B cell (primary cell): ENCODE measurements around the gene FEM1C. TPM values are rescaled to one million over a fixed set of nuclear protein-coding genes. Genes with fewer than 3 reads are reported as not detected.

ENCODE experiments used
- ATAC-seq: fragments of 200-7000 bp; cut with Tn5 transposase; one replicate; pipeline ENCODE4 v1.10.0; 2021; ENCODE audit warnings: low read depth, mild to moderate bottlenecking, moderate number of reproducible peaks, moderate library complexity
- CTCF ChIA-PET: fragments of 350-600 bp; sonication (Branson Sonifier 250); formaldehyde crosslinking; loops from one replicate; lab custom pipeline; 2021; ENCODE audit warnings: antibody characterized with exemption, inconsistent platforms; lab: Charles Lee
- POLR2A ChIA-PET: fragments of 350-600 bp; sonication (Branson Sonifier 250); formaldehyde crosslinking; loops from one replicate; lab custom pipeline; 2021; ENCODE audit warnings: antibody characterized with exemption; lab: Charles Lee
- DNase-seq: peaks from one replicate; pipeline ENCODE4 v3.0.0; 2013
- H2AFZ ChIP-seq: 2 replicates; pipeline ENCODE4 v1.6.1; 2012; ENCODE audit warnings: mild to moderate bottlenecking, low read depth, low read length; ENCODE audit not compliant: insufficient read depth, poor library complexity, severe bottlenecking
- H3K27ac ChIP-seq, 2 donors: 1 replicate in 1 of 2; 2 replicates in 1 of 2; pipeline ENCODE4 v1.5.1; 2012 to 2013; ENCODE audit warnings: low read length in 2 of 2, mild to moderate bottlenecking in 2 of 2, moderate library complexity in 1 of 2
- H3K27me3 ChIP-seq, 4 experiments: fragments of 200-600 bp in 1 of 4; sonication (generic) in 1 of 4; replicated peaks in 1 of 4; 1 replicate in 2 of 4; 2 replicates in 2 of 4; pipeline versions ENCODE4 v1.6.1 to v1.7.0; 2013 to 2016; ENCODE audit warnings: low read length in 3 of 4, mild to moderate bottlenecking in 2 of 4, mixed read lengths in 1 of 4, moderate library complexity in 1 of 4; ENCODE audit not compliant: insufficient read depth in 4 of 4, control insufficient read depth in 3 of 4; ENCODE audit errors: control extremely low read depth in 1 of 4
- H3K36me3 ChIP-seq, 2 experiments: replicated peaks in 1 of 2; 1 replicate in 1 of 2; 2 replicates in 1 of 2; pipeline versions ENCODE4 v1.6.1 to v1.7.1; 2013; ENCODE audit warnings: low read length in 1 of 2; ENCODE audit not compliant: insufficient read depth in 2 of 2, control insufficient read depth in 1 of 2; ENCODE audit errors: control extremely low read depth in 1 of 2, extremely low read depth in 1 of 2
- H3K4me1 ChIP-seq, 2 donors: fragments of 200-600 bp in 1 of 2; sonication (generic) in 1 of 2; 1 replicate in 1 of 2; 2 replicates in 1 of 2; pipeline versions ENCODE4 v1.5.1 to v1.6.1; 2013 to 2017; ENCODE audit warnings: low read length in 2 of 2; ENCODE audit not compliant: control insufficient read depth in 2 of 2, insufficient read depth in 2 of 2
- H3K4me2 ChIP-seq: replicated peaks from 2 replicates; pipeline ENCODE3; 2012; ENCODE audit warnings: mild to moderate bottlenecking, low read depth, low read length; ENCODE audit not compliant: poor library complexity, severe bottlenecking
- H3K4me3 ChIP-seq, 5 experiments: fragments of 200-600 bp in 1 of 5; sonication (generic) in 1 of 5; 1 replicate in 3 of 5; 2 replicates in 2 of 5; pipeline versions ENCODE4 v1.5.1 to v1.7.0; 2011 to 2016; ENCODE audit warnings: low read length in 4 of 5, mild to moderate bottlenecking in 4 of 5, low read depth in 2 of 5, control low read depth in 1 of 5, moderate library complexity in 1 of 5; ENCODE audit not compliant: insufficient read depth in 1 of 5; ENCODE audit errors: control extremely low read depth in 1 of 5, extremely low read depth in 1 of 5
- H3K79me2 ChIP-seq: fragments of 200-600 bp; sonication (generic); one replicate; pipeline ENCODE4 v1.6.0; 2016; ENCODE audit warnings: low read length; ENCODE audit not compliant: control insufficient read depth, insufficient read depth
- H3K9ac ChIP-seq: fragments of 200-600 bp; sonication (generic); 2 replicates; pipeline ENCODE4 v1.6.1; 2017; ENCODE audit warnings: mild to moderate bottlenecking, low read length, moderate library complexity
- H3K9me3 ChIP-seq, 3 donors: one replicate each; pipeline versions ENCODE4 v1.6.1 to v1.7.1; 2013; ENCODE audit warnings: low read length in 2 of 3; ENCODE audit not compliant: control insufficient read depth in 2 of 3, insufficient read depth in 1 of 3; ENCODE audit errors: control extremely low read depth in 1 of 3
- H4K20me1 ChIP-seq: 2 replicates; pipeline ENCODE4 v1.6.0; 2012; ENCODE audit warnings: mild to moderate bottlenecking, low read length; ENCODE audit not compliant: insufficient read depth, control insufficient read depth, poor library complexity, severe bottlenecking
- H3K27ac Mint-ChIP-seq: one replicate; pipeline ENCODE4 v1.8.0; 2021; ENCODE audit warnings: mixed read lengths
- H3K27me3 Mint-ChIP-seq: one replicate; pipeline ENCODE4 v1.8.0; 2021; ENCODE audit warnings: mixed read lengths
- H3K4me1 Mint-ChIP-seq: one replicate; pipeline ENCODE4 v1.8.0; 2021; ENCODE audit warnings: mixed read lengths
- H3K4me3 Mint-ChIP-seq: one replicate; pipeline ENCODE4 v1.8.0; 2021; ENCODE audit warnings: mixed read lengths
- H3K9me3 Mint-ChIP-seq: one replicate; pipeline ENCODE4 v1.8.0; 2022; ENCODE audit warnings: mixed read lengths; ENCODE audit not compliant: insufficient read depth
- EZH2 ChIP-seq: IDR thresholded peaks from 2 replicates; pipeline ENCODE4 v1.6.1; 2012; ENCODE audit warnings: borderline replicate concordance, low read depth, mild to moderate bottlenecking, moderate library complexity, low read length; ENCODE audit not compliant: insufficient read depth, poor library complexity, severe bottlenecking
- WGBS: methylation state at CpG from one replicate; pipeline ENCODE4 v1.1.5; 2013; ENCODE audit warnings: missing lambda C conversion rate; ENCODE audit not compliant: insufficient coverage; 5-methylcytosine and 5-hydroxymethylcytosine counted together
- intact Hi-C: fragments of 100-400 bp; cut with micrococcal nuclease; formaldehyde crosslinking; loops from one replicate; pipeline ENCODE4 v1.10.0; 2022
- polyA plus RNA-seq: library from polyadenylated mRNA; depleted of rRNA; stranded (reverse); fragments of >200 nt; gene quantifications from 2 replicates; pipeline ENCODE4 v1.2.3, GENCODE V29; 2012
- total RNA-seq, 2 donors: library from RNA; stranded (reverse); fragments of 120-200 nt in 1 of 2; gene quantifications; 1 replicate in 1 of 2; 2 replicates in 1 of 2; pipeline versions ENCODE4 v1.2.3 to v1.2.4, GENCODE V29; 2013 to 2022
- TF ChIP-seq, protein P1 (sequence below): fragments of 200-600 bp; IDR thresholded peaks from one replicate; pipeline ENCODE4 v1.8.0; 2022; ENCODE audit warnings: antibody characterized with exemption, mild to moderate bottlenecking

Gene FEM1C
- total and polyA plus RNA-seq, 2 donors (not counting 1 experiment from before 2014, with no cell fraction given), result 14.9 to 18.7 TPM

GRCh38 chr5:115478281-115478680, 66.3 kb downstream of the FEM1C start:
- TF ChIP-seq, protein P1, sequence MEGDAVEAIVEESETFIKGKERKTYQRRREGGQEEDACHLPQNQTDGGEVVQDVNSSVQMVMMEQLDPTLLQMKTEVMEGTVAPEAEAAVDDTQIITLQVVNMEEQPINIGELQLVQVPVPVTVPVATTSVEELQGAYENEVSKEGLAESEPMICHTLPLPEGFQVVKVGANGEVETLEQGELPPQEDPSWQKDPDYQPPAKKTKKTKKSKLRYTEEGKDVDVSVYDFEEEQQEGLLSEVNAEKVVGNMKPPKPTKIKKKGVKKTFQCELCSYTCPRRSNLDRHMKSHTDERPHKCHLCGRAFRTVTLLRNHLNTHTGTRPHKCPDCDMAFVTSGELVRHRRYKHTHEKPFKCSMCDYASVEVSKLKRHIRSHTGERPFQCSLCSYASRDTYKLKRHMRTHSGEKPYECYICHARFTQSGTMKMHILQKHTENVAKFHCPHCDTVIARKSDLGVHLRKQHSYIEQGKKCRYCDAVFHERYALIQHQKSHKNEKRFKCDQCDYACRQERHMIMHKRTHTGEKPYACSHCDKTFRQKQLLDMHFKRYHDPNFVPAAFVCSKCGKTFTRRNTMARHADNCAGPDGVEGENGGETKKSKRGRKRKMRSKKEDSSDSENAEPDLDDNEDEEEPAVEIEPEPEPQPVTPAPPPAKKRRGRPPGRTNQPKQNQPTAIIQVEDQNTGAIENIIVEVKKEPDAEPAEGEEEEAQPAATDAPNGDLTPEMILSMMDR, result no peak
- WGBS, result no CpG with 5 or more reads among the region's 2 CpGs
- H3K4me3 ChIP-seq, result no peak overlapping the region
- no peak for ATAC-seq
- H3K4me2 ChIP-seq, result no peak overlapping the region
- no peaks in the 10 kb centered on the region for H3K36me3 ChIP-seq
- DNase-seq, result no peak
- H3K79me2 ChIP-seq, result no peaks in the 10 kb centered on the region
- Mint-ChIP-seq H3K4me3 (no peak overlapping the region), H3K27me3 (peaks cover 8% of the 10 kb centered on the region), H3K4me1 (peaks cover 3% of the 10 kb centered on the region), H3K27ac (no peak overlapping the region), H3K9me3 (no peaks in the 10 kb centered on the region)
- no peak overlapping the region for H2AFZ ChIP-seq
- CTCF ChIA-PET, result no interaction called here
- no peaks in the 10 kb centered on the region for H4K20me1 ChIP-seq
- H3K9ac ChIP-seq, result no peak overlapping the region
- intact Hi-C loops, result no loop called here
- no peak overlapping the region for H3K27ac ChIP-seq
- POLR2A ChIA-PET, result no interaction called here
- H3K9me3 ChIP-seq, result no peaks in the 10 kb centered on the region
- no peaks in the 10 kb centered on the region for H3K27me3 ChIP-seq
- H3K4me1 ChIP-seq, result no peaks in the 10 kb centered on the region

DNA sequence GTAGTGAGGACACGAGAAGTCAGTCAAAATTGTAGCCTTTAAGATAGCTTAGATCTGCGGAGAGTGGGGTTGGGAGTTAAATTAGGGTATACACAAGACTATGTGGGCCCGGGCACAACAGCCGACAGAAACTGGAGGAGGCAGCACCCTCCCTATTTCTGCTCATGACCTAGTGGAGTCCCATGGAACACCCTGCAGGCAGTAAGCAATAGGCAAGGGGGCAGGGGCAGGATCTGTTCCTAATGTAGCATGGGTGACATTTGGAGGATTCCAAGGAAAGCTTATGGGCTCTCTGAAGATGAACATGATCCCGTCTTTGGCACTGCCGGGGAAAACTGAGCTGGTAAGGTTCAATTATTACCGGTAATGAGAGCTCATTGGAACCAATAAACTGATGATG, 67.0 kb downstream of the FEM1C start:
- H3K36me3 ChIP-seq, result no peaks in the 10 kb centered on the region

More for the DNA sequence above, 67.0 kb downstream of the FEM1C start:
- Mint-ChIP-seq H3K4me3 (no peak overlapping the region), H3K9me3 (no peaks in the 10 kb centered on the region), H3K27me3 (peaks cover 8% of the 10 kb centered on the region), H3K27ac (no peak overlapping the region), H3K4me1 (peaks cover 3% of the 10 kb centered on the region)
- ATAC-seq (no peak), DNase-seq (no peak)
- H3K4me3 ChIP-seq, result no peak overlapping the region
- no peaks in the 10 kb centered on the region for H3K27me3 ChIP-seq
- no peaks in the 10 kb centered on the region for H3K4me1 ChIP-seq
- no peaks in the 10 kb centered on the region for H3K79me2 ChIP-seq
- no peak for TF ChIP-seq EZH2
- TF ChIP-seq, protein P1, result no peak
- WGBS, result 97% methylated on average over 5 of the region's 7 CpGs
- no peaks in the 10 kb centered on the region for H3K9me3 ChIP-seq
- intact Hi-C loops, result no loop called here
- no peaks in the 10 kb centered on the region for H4K20me1 ChIP-seq
- no peak overlapping the region for H3K9ac ChIP-seq
- no peak overlapping the region for H3K27ac ChIP-seq
- H2AFZ ChIP-seq, result no peak overlapping the region
- ChIA-PET POLR2A (no interaction called here), CTCF (interaction anchor here (0.9 kb wide), 1 partner anchor 97 kb away, joined by 3 read pairs; no protein-coding TSS in a partner anchor)
- H3K4me2 ChIP-seq, result no peak overlapping the region
